ENCODE data around the gene ITGB7.

ITGB7 gene

DNA sequence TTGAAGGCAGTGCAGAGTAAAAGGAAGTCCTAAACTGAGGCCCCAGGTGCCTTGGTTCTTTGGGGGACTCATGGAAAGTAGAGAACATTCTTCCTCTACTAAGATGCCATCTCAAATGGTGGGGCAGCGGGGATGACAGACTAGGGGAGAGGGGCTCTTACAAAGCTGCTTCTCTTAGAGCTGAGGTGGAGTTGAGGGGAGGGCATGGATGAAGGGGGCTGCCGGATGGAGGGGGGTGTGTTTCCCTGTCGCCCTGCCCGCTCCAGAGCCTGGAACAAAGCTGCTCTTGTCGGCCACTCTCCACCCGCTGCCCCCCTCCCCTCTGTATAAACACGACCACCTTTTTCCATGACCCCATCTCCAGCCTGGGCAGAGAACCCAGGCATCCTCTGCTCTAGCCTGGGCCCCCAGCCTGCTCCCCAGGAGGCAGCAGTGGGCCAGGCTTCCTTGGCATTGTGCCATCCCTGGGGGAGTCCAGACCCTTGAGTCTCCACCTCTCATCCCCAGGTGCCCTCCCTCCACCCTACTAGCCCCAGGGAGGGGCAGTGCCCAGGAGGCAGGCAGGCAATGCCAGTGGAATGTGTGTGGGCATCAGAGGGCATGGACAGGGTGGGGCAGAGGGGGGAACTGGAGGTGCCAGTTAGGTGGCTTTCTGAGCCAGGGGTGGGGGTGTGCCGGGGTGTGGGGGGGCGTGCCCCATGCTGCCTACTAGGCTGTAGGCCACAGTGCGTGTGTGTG is 23.2 kb upstream of the ITGB7 start:
- peaks cover 0 to 75% (median 4%) of the 10 kb centered on the region in 3 experiments for H3K27me3 ChIP-seq (ENCODE audit: control insufficient read depth in 3 of 3, insufficient read depth in 3 of 3, low read depth in 1 of 3, low read length in 3 of 3)
- peaks cover 34 to 35% of the 10 kb centered on the region in 2 donors for H3K4me1 ChIP-seq (ENCODE audit: control insufficient read depth in 2 of 2, insufficient read depth in 1 of 2, low read depth in 1 of 2, low read length in 2 of 2)
- H2BK15ac ChIP-seq (ENCODE audit: low read length): peak overlapping the region; percentile 82
- H3K18ac ChIP-seq (ENCODE audit: low read length): no peak overlapping the region
- no peak overlapping the region for H2AFZ ChIP-seq (ENCODE audit: low read length)
- H3K27ac ChIP-seq (replicated peaks; ENCODE audit: low read length): no peak overlapping the region
- no peak overlapping the region for H3K9ac ChIP-seq (ENCODE audit: low read depth, low read length, poor library complexity)
- WGBS, 2 donors (ENCODE audit: extremely low coverage in 2 of 2, insufficient read length in 2 of 2, insufficient replicate concordance in 1 of 2): no CpG with 5 or more reads among the region's 10 CpGs
- H3K4me3 ChIP-seq (ENCODE audit: low read length in 2 of 2): no peak overlapping the region
- no peak overlapping the region for H2BK120ac ChIP-seq (ENCODE audit: low read depth, low read length)
- H4K91ac ChIP-seq (ENCODE audit: low read depth, low read length, poor library complexity): no peak overlapping the region
- H3K9me3 ChIP-seq (replicated peaks in 1 of 2; ENCODE audit: control insufficient read depth in 2 of 2, insufficient read depth in 1 of 2, low read depth in 1 of 2, low read length in 2 of 2): no peaks in the 10 kb centered on the region
- peak overlapping the region; percentile 30 for H2BK12ac ChIP-seq (ENCODE audit: low read length)
- H2AK5ac ChIP-seq (ENCODE audit: low read depth, low read length): peak overlapping the region; percentile 93
- H3K14ac ChIP-seq (ENCODE audit: low read length): no peak overlapping the region
- no peak overlapping the region for H2BK5ac ChIP-seq (ENCODE audit: low read length)
- peak overlapping the region; percentile 80 for H3K4ac ChIP-seq (ENCODE audit: low read length)
- no peak for DNase-seq (ENCODE audit: low spot score)
- H3K4me2 ChIP-seq (ENCODE audit: insufficient read depth, low read length, poor library complexity, severe bottlenecking): no peak overlapping the region
- no peaks in the 10 kb centered on the region for H3K36me3 ChIP-seq (replicated peaks in 1 of 2; ENCODE audit: control insufficient read depth in 2 of 2, insufficient read depth in 2 of 2, low read length in 2 of 2)
- H3K23ac ChIP-seq (ENCODE audit: low read depth, low read length, poor library complexity): no peak overlapping the region
- H4K8ac ChIP-seq (ENCODE audit: low read depth, low read length): no peak overlapping the region
- H3K79me1 ChIP-seq (ENCODE audit: low read depth, low read length): no peaks in the 10 kb centered on the region

DNA sequence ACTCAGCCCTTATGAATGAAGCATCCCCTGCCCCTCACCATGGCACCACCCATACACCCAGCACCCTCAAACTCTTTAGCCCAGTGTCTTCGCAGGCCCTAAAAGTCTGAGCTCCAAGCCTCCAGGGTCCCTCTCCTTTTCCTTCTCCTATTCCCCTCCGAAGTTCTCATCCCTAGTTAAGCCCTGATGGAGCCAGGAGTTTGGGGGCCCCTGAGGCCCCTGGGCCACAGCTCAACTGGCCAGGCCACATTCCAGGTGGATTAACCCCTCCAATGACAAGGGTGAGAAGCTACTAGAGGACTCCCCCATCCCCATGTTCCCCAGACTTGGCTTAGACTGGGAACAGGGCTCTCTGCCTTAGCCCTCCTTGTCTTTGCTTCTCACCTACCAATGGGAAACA is 22.4 kb upstream of the ITGB7 start:
- H2BK5ac ChIP-seq (ENCODE audit: low read length): no peak overlapping the region
- no CpG with 5 or more reads among the region's 2 CpGs for WGBS, 2 donors (ENCODE audit: extremely low coverage in 2 of 2, insufficient read length in 2 of 2, insufficient replicate concordance in 1 of 2)

DNA sequence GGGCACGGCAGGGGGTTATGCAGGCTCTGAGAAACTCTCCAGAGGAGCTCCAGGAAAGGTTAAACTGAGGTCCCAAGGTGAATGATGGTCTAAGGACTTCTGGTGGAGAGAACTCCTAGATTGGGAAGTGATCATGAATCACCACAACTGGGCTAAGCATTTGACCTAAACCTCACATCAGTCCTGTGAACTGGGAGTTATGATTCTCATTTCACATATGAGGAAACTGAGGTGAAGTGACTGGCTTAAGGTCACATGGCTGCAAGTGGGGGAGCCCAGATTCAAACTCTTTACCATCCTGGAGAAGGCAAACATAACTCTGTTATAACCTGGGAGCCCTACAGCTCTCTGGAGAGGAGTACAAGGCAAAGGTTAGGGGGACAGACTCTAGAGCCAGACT is 20.8 kb upstream of the ITGB7 start:
- Histone ChIP-seq H3K4me2 (ENCODE audit: insufficient read depth, low read length, poor library complexity, severe bottlenecking) (no peak overlapping the region), H3K18ac (ENCODE audit: low read length) (no peak overlapping the region), H2AFZ (ENCODE audit: low read length) (no peak overlapping the region), H2BK15ac (ENCODE audit: low read length) (no peak overlapping the region), H3K27ac (replicated peaks; ENCODE audit: low read length) (no peak overlapping the region), H3K14ac (ENCODE audit: low read length) (no peak overlapping the region), H4K8ac (ENCODE audit: low read depth, low read length) (no peak overlapping the region), H2AK5ac (ENCODE audit: low read depth, low read length) (no peak overlapping the region), H2BK120ac (ENCODE audit: low read depth, low read length) (no peak overlapping the region), H4K91ac (ENCODE audit: low read depth, low read length, poor library complexity) (no peak overlapping the region), H2BK12ac (ENCODE audit: low read length) (no peak overlapping the region), H3K4me1 (ENCODE audit: control insufficient read depth in 2 of 2, insufficient read depth in 1 of 2, low read depth in 1 of 2, low read length in 2 of 2) (peaks cover 35 to 37% of the 10 kb centered on the region in 2 donors), H3K36me3 (replicated peaks in 1 of 2; ENCODE audit: control insufficient read depth in 2 of 2, insufficient read depth in 2 of 2, low read length in 2 of 2) (no peaks in the 10 kb centered on the region), H3K4ac (ENCODE audit: low read length) (no peak overlapping the region), H3K9ac (ENCODE audit: low read depth, low read length, poor library complexity) (no peak overlapping the region), H3K4me3 (ENCODE audit: low read length in 2 of 2) (no peak overlapping the region), H3K79me1 (ENCODE audit: low read depth, low read length) (no peaks in the 10 kb centered on the region), H2BK5ac (ENCODE audit: low read length) (no peak overlapping the region), H3K9me3 (replicated peaks in 1 of 2; ENCODE audit: control insufficient read depth in 2 of 2, insufficient read depth in 1 of 2, low read depth in 1 of 2, low read length in 2 of 2) (no peaks in the 10 kb centered on the region), H3K23ac (ENCODE audit: low read depth, low read length, poor library complexity) (no peak overlapping the region), H3K27me3 (ENCODE audit: control insufficient read depth in 3 of 3, insufficient read depth in 3 of 3, low read depth in 1 of 3, low read length in 3 of 3) (peaks cover 0 to 55% (median 4%) of the 10 kb centered on the region in 3 experiments)
- DNase-seq (ENCODE audit: low spot score): no peak
- WGBS, 2 donors (ENCODE audit: extremely low coverage in 2 of 2, insufficient read length in 2 of 2, insufficient replicate concordance in 1 of 2): no CpG with 5 or more reads among the region's 1 CpG

More for the DNA sequence above, 22.4 kb upstream of the ITGB7 start:
- Histone ChIP-seq H3K9ac (ENCODE audit: low read depth, low read length, poor library complexity) (peak overlapping the region; percentile 27), H3K36me3 (replicated peaks in 1 of 2; ENCODE audit: control insufficient read depth in 2 of 2, insufficient read depth in 2 of 2, low read length in 2 of 2) (no peaks in the 10 kb centered on the region), H3K18ac (ENCODE audit: low read length) (no peak overlapping the region), H2AK5ac (ENCODE audit: low read depth, low read length) (peak overlapping the region; percentile 30), H2AFZ (ENCODE audit: low read length) (no peak overlapping the region), H3K27me3 (ENCODE audit: control insufficient read depth in 3 of 3, insufficient read depth in 3 of 3, low read depth in 1 of 3, low read length in 3 of 3) (peaks cover 0 to 69% (median 4%) of the 10 kb centered on the region in 3 experiments), H4K91ac (ENCODE audit: low read depth, low read length, poor library complexity) (no peak overlapping the region), H3K4me3 (ENCODE audit: low read length in 2 of 2) (no peak overlapping the region), H2BK120ac (ENCODE audit: low read depth, low read length) (no peak overlapping the region), H3K4ac (ENCODE audit: low read length) (no peak overlapping the region), H3K79me1 (ENCODE audit: low read depth, low read length) (no peaks in the 10 kb centered on the region), H4K8ac (ENCODE audit: low read depth, low read length) (no peak overlapping the region), H3K14ac (ENCODE audit: low read length) (no peak overlapping the region), H3K23ac (ENCODE audit: low read depth, low read length, poor library complexity) (no peak overlapping the region), H3K27ac (replicated peaks; ENCODE audit: low read length) (no peak overlapping the region), H2BK12ac (ENCODE audit: low read length) (no peak overlapping the region), H3K4me1 (ENCODE audit: control insufficient read depth in 2 of 2, insufficient read depth in 1 of 2, low read depth in 1 of 2, low read length in 2 of 2) (peaks cover 36% of the 10 kb centered on the region in 2 donors), H3K9me3 (replicated peaks in 1 of 2; ENCODE audit: control insufficient read depth in 2 of 2, insufficient read depth in 1 of 2, low read depth in 1 of 2, low read length in 2 of 2) (no peaks in the 10 kb centered on the region), H2BK15ac (ENCODE audit: low read length) (peak overlapping the region; percentile 18), H3K4me2 (ENCODE audit: insufficient read depth, low read length, poor library complexity, severe bottlenecking) (no peak overlapping the region)
- DNase-seq (ENCODE audit: low spot score): no peak

DNA sequence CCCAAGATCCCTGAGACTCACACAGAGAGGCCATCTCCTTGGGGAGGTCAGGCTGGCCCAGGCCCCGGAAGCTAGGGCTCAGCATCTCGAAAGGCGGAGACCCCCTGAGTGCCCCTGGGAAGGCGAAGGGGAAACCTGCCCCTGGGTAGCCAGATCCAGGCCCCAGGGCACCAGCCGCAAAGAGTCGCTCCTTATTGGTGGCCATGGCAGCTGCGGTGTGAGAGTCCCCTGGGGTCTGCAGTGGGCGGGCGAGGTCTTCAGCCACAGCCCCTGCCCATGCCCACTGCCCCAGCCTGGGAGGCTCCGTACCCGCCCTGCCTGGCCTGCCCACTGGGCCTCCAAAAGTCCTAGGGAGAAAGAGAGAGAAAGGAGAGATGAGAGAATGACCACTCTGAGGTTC is 20.3 kb upstream of the ITGB7 start:
- Histone ChIP-seq H3K4me1 (ENCODE audit: control insufficient read depth in 2 of 2, insufficient read depth in 1 of 2, low read depth in 1 of 2, low read length in 2 of 2) (peaks cover 34 to 37% of the 10 kb centered on the region in 2 donors), H3K4ac (ENCODE audit: low read length) (no peak overlapping the region), H3K23ac (ENCODE audit: low read depth, low read length, poor library complexity) (no peak overlapping the region), H3K14ac (ENCODE audit: low read length) (no peak overlapping the region), H3K9me3 (replicated peaks in 1 of 2; ENCODE audit: control insufficient read depth in 2 of 2, insufficient read depth in 1 of 2, low read depth in 1 of 2, low read length in 2 of 2) (no peaks in the 10 kb centered on the region), H3K4me3 (ENCODE audit: low read length in 2 of 2) (no peak overlapping the region), H2BK12ac (ENCODE audit: low read length) (no peak overlapping the region), H2BK15ac (ENCODE audit: low read length) (peak overlapping the region; percentile 16), H2AK5ac (ENCODE audit: low read depth, low read length) (peak overlapping the region; percentile 82), H3K27me3 (ENCODE audit: control insufficient read depth in 3 of 3, insufficient read depth in 3 of 3, low read depth in 1 of 3, low read length in 3 of 3) (peaks cover 0 to 50% (median 4%) of the 10 kb centered on the region in 3 experiments), H3K27ac (replicated peaks; ENCODE audit: low read length) (no peak overlapping the region), H2AFZ (ENCODE audit: low read length) (no peak overlapping the region), H2BK120ac (ENCODE audit: low read depth, low read length) (no peak overlapping the region), H3K79me1 (ENCODE audit: low read depth, low read length) (no peaks in the 10 kb centered on the region), H3K4me2 (ENCODE audit: insufficient read depth, low read length, poor library complexity, severe bottlenecking) (no peak overlapping the region), H3K9ac (ENCODE audit: low read depth, low read length, poor library complexity) (no peak overlapping the region), H2BK5ac (ENCODE audit: low read length) (no peak overlapping the region), H3K18ac (ENCODE audit: low read length) (no peak overlapping the region), H3K36me3 (replicated peaks in 1 of 2; ENCODE audit: control insufficient read depth in 2 of 2, insufficient read depth in 2 of 2, low read length in 2 of 2) (no peaks in the 10 kb centered on the region), H4K91ac (ENCODE audit: low read depth, low read length, poor library complexity) (no peak overlapping the region), H4K8ac (ENCODE audit: low read depth, low read length) (no peak overlapping the region)
- no CpG with 5 or more reads among the region's 11 CpGs for WGBS, 2 donors (ENCODE audit: extremely low coverage in 2 of 2, insufficient read length in 2 of 2, insufficient replicate concordance in 1 of 2)
- no peak for DNase-seq (ENCODE audit: low spot score)

Data from neuronal stem cell (in vitro differentiated cells).